Measurements from ENCODE around the gene FST.

DNA sequence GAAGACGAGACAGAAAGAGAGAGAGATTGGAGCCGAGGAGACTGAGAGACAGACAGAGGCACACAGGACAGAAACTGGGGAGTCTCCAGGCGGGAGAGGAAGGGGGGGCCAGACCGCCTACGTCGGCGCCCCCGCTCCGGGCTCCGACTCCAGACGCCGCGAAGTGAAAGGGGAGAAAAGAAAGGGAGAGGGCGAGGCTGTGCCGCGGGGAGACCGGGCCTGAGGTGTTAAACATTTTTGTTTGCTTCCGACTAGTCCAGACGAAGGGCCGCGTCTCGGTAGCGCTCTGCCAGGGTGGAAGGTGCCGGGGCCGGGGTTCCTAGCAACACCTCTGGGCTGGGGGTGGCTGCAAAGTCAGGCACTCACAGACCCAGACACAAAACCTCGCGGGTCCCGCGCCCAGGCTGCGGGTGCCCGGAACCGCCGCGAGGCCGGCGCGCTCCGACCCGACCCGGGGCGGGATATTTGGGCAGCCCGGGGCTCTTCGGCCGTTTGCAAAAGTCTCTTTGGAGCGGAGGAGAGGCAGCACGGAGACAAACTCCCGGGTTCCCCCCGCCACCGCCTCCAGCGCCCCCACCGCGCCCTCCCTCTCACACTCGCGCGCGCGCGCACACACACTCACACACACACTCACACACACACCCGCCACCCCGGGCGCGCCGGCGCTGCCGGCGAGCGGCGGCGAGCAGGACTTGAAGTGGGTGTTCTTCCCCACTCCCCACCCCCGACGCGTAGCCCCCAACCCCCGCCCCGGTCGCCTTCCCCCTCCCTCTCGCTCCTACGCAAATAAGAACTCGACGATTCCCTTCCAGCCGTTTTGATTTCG lies 626 bp upstream of the FST start:
- TF ChIP-seq, protein P1, sequence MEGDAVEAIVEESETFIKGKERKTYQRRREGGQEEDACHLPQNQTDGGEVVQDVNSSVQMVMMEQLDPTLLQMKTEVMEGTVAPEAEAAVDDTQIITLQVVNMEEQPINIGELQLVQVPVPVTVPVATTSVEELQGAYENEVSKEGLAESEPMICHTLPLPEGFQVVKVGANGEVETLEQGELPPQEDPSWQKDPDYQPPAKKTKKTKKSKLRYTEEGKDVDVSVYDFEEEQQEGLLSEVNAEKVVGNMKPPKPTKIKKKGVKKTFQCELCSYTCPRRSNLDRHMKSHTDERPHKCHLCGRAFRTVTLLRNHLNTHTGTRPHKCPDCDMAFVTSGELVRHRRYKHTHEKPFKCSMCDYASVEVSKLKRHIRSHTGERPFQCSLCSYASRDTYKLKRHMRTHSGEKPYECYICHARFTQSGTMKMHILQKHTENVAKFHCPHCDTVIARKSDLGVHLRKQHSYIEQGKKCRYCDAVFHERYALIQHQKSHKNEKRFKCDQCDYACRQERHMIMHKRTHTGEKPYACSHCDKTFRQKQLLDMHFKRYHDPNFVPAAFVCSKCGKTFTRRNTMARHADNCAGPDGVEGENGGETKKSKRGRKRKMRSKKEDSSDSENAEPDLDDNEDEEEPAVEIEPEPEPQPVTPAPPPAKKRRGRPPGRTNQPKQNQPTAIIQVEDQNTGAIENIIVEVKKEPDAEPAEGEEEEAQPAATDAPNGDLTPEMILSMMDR (conservative IDR thresholded peaks at IDR 0.05; ENCODE audit: low read length) = no peak
- no peak for TF ChIP-seq EZH2phosphoT487 (IDR thresholded peaks at IDR 0.05; ENCODE audit: borderline replicate concordance)
